ENCODE results near the gene AOAH. TPM values are rescaled to one million over a fixed set of nuclear protein-coding genes. Genes with fewer than 3 reads are reported as not detected.

Gene AOAH
- total RNA-seq, 2 donors from 2014 or later, result 0.70 to 1.6 TPM

DNA sequence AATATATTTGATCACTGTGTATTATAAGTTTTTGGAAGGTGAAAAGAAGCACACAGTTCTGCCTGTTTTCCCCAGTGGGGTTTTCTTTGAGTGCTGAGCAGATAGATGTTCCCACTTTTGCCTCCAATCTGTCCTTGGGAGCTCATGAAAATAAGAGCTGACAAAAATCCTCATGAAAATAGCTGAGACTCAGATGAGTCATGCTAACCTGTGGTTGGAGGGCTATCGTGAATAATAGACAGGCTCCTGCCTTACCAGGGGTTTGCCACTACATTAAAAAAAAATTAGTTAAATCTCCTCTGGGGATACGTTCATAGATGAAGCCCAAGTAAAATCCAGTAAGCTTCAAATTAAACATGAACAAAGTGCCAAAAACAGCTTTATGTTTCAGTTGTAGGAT is 10.9 kb upstream of the AOAH start:
- Histone ChIP-seq H3K36me3 (ENCODE audit: control insufficient read depth, insufficient read depth, low read length) (no peaks in the 10 kb centered on the region), H3K4me3 (ENCODE audit: low read length) (no peak overlapping the region), H3K27ac (ENCODE audit: low read depth, low read length) (no peak overlapping the region), H3K27me3 (ENCODE audit: control insufficient read depth, insufficient read depth, low read length, poor library complexity, severe bottlenecking) (no peaks in the 10 kb centered on the region), H3K9me3 (ENCODE audit: control insufficient read depth, low read length) (no peaks in the 10 kb centered on the region), H3K9ac (ENCODE audit: extremely low read depth, low read length, poor library complexity, severe bottlenecking) (no peak overlapping the region), H3K4me1 (ENCODE audit: control insufficient read depth, insufficient read depth, low read length) (peaks cover 12% of the 10 kb centered on the region)
- TF ChIP-seq, protein P1, sequence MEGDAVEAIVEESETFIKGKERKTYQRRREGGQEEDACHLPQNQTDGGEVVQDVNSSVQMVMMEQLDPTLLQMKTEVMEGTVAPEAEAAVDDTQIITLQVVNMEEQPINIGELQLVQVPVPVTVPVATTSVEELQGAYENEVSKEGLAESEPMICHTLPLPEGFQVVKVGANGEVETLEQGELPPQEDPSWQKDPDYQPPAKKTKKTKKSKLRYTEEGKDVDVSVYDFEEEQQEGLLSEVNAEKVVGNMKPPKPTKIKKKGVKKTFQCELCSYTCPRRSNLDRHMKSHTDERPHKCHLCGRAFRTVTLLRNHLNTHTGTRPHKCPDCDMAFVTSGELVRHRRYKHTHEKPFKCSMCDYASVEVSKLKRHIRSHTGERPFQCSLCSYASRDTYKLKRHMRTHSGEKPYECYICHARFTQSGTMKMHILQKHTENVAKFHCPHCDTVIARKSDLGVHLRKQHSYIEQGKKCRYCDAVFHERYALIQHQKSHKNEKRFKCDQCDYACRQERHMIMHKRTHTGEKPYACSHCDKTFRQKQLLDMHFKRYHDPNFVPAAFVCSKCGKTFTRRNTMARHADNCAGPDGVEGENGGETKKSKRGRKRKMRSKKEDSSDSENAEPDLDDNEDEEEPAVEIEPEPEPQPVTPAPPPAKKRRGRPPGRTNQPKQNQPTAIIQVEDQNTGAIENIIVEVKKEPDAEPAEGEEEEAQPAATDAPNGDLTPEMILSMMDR (conservative IDR thresholded peaks at IDR 0.05), result no peak
- H3K27ac Mint-ChIP-seq, result no peak overlapping the region
- 87 to 100% methylated on average over 1 to 2 of the region's 2 CpGs for WGBS, 2 experiments (ENCODE audit: insufficient coverage in 1 of 2, insufficient read length in 1 of 2)
- H3K27me3 Mint-ChIP-seq (ENCODE audit: insufficient read depth), result no peaks in the 10 kb centered on the region
- peaks cover 22% of the 10 kb centered on the region for H3K4me1 Mint-ChIP-seq
- H3K36me3 Mint-ChIP-seq (ENCODE audit: low read depth), result no peaks in the 10 kb centered on the region
- H3K4me3 Mint-ChIP-seq, result no peak overlapping the region
- DNase-seq, result no peak
- H3K9me3 Mint-ChIP-seq, result no peaks in the 10 kb centered on the region

DNA sequence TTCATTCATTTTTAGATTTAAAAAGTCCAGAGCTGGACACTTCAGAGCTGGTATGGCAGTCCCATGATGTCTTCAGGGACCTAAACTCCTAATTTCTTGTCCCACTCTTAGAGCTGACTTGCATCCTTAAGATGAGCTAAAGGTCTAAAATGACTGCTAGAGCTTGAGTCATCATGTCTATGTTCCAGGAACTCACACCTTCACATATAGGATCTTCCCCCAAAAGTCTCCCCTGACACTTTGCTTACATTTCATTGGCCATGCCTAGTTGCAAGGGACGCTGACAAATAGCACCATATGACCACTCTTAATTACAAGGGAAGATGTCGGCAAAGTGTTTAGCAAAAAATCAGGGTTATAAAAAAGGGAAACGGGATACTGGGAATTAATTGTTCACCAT is 10.4 kb upstream of the AOAH start:
- H3K9ac ChIP-seq (ENCODE audit: extremely low read depth, low read length, poor library complexity, severe bottlenecking), result no peak overlapping the region
- H3K4me3 Mint-ChIP-seq, result no peak overlapping the region
- no peaks in the 10 kb centered on the region for H3K27me3 ChIP-seq (ENCODE audit: control insufficient read depth, insufficient read depth, low read length, poor library complexity, severe bottlenecking)
- no peaks in the 10 kb centered on the region for H3K36me3 Mint-ChIP-seq (ENCODE audit: low read depth)
- TF ChIP-seq, protein P1 (conservative IDR thresholded peaks at IDR 0.05), result no peak
- peaks cover 19% of the 10 kb centered on the region for H3K4me1 Mint-ChIP-seq
- no peak overlapping the region for H3K27ac Mint-ChIP-seq
- H3K27ac ChIP-seq (ENCODE audit: low read depth, low read length), result no peak overlapping the region
- H3K4me1 ChIP-seq (ENCODE audit: control insufficient read depth, insufficient read depth, low read length), result peaks cover 11% of the 10 kb centered on the region
- no peak overlapping the region for H3K4me3 ChIP-seq (ENCODE audit: low read length)
- no peaks in the 10 kb centered on the region for H3K9me3 ChIP-seq (ENCODE audit: control insufficient read depth, low read length)
- DNase-seq, result no peak
- WGBS, 2 experiments (ENCODE audit: insufficient coverage in 1 of 2, insufficient read length in 1 of 2), result 96% methylated on average over 2 of the region's 3 CpGs; no CpG with 5 or more reads in 1 of the 2 experiments
- H3K36me3 ChIP-seq (ENCODE audit: control insufficient read depth, insufficient read depth, low read length), result no peaks in the 10 kb centered on the region
- H3K9me3 Mint-ChIP-seq, result peaks cover under 1% of the 10 kb centered on the region
- H3K27me3 Mint-ChIP-seq (ENCODE audit: insufficient read depth), result no peaks in the 10 kb centered on the region

DNA sequence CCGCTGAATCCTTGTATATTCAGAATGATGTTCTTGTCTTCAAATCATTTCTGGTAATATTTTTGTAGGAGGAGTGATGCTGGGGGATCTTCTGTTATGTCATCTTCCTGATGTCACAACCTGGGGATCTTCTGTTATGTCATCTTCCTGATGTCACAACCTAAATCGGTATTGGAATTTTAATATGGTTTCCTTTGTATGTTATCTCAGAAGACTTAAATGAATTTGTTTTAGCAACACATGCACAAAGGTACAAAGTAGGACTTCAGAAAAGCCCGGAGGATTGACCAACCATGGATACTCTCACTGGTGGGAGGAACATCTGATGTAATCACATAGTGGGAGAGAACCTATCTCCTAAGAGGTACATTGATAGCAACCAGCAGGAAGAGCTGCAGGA is 9.1 kb upstream of the AOAH start:
- Histone ChIP-seq H3K4me3 (ENCODE audit: low read length) (no peak overlapping the region), H3K9me3 (ENCODE audit: control insufficient read depth, low read length) (no peaks in the 10 kb centered on the region), H3K27ac (ENCODE audit: low read depth, low read length) (no peak overlapping the region), H3K4me1 (ENCODE audit: control insufficient read depth, insufficient read depth, low read length) (peaks cover 6% of the 10 kb centered on the region), H3K9ac (ENCODE audit: extremely low read depth, low read length, poor library complexity, severe bottlenecking) (no peak overlapping the region), H3K27me3 (ENCODE audit: control insufficient read depth, insufficient read depth, low read length, poor library complexity, severe bottlenecking) (no peaks in the 10 kb centered on the region), H3K36me3 (ENCODE audit: control insufficient read depth, insufficient read depth, low read length) (no peaks in the 10 kb centered on the region)
- H3K4me1 Mint-ChIP-seq, result peaks cover 7% of the 10 kb centered on the region
- H3K27ac Mint-ChIP-seq, result no peak overlapping the region
- H3K27me3 Mint-ChIP-seq (ENCODE audit: insufficient read depth), result no peaks in the 10 kb centered on the region
- no peaks in the 10 kb centered on the region for H3K36me3 Mint-ChIP-seq (ENCODE audit: low read depth)
- no peak for DNase-seq
- 92 to 100% methylated on average over 2 to 3 of the region's 3 CpGs for WGBS, 2 experiments (ENCODE audit: insufficient coverage in 1 of 2, insufficient read length in 1 of 2)
- H3K4me3 Mint-ChIP-seq, result no peak overlapping the region
- H3K9me3 Mint-ChIP-seq, result peaks cover 10% of the 10 kb centered on the region
- TF ChIP-seq, protein P1 (conservative IDR thresholded peaks at IDR 0.05), result no peak

Measured in endodermal cell (in vitro differentiated cells).